DMS53 (cell line): ENCODE results near the gene ACTN1.
A peak's percentile ranks its signal among the peaks of the same experiment; 100 is the strongest.

Experiments
- DNase-seq: peaks from one replicate; lab custom pipeline; 2025; lab: John Stamatoyannopoulos, UW

The ACTN1 gene

GRCh38 chr14:68824517-68825347, 154.4 kb downstream of the ACTN1 start:
- DNase-seq: peak; percentile 88

- no peak for DNase-seq
Observed at GRCh38 chr14:68824207-68824516, 154.9 kb downstream of the ACTN1 start.
